Suprapubic skin (tissue), 3 donors: ENCODE measurements around the gene LYSMD4.

Source experiments
- POLR2A ChIP-seq, 2 donors: fragments of 450-650 bp; IDR thresholded peaks; one replicate each; pipeline ENCODE4 v1.6.1; 2017; ENCODE audit warnings: antibody characterized with exemption in 2 of 2, mild to moderate bottlenecking in 2 of 2, moderate library complexity in 2 of 2
- TF ChIP-seq, protein P1 (sequence below), 2 donors: fragments of 200-600 bp in 1 of 2; fragments of 450-650 bp in 1 of 2; sonication (generic) in 1 of 2; IDR thresholded peaks; one replicate each; pipeline ENCODE4 v1.5.1; 2016 to 2019; ENCODE audit warnings: antibody characterized with exemption in 2 of 2, mild to moderate bottlenecking in 1 of 2, moderate library complexity in 1 of 2

DNA sequence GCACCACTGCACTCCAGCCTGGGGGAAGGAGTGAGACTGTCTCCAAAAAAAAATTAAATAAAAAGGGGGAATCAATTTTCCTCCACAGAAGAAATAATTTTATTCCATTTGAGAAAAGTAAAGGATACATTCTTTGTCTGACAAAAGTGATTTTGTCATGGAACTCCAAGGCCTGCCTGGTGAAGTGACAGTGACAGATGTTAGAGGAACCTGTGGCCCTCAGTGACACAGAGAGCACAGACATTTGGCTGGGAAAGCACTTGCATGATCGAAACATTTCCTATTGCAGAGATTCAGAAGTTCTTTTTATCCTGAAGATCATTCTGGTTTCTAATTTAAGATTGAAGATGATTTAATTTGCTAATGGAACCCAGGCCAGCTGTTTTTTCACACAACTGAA, 5.9 kb downstream of the LYSMD4 start:
- TF ChIP-seq, protein P1, sequence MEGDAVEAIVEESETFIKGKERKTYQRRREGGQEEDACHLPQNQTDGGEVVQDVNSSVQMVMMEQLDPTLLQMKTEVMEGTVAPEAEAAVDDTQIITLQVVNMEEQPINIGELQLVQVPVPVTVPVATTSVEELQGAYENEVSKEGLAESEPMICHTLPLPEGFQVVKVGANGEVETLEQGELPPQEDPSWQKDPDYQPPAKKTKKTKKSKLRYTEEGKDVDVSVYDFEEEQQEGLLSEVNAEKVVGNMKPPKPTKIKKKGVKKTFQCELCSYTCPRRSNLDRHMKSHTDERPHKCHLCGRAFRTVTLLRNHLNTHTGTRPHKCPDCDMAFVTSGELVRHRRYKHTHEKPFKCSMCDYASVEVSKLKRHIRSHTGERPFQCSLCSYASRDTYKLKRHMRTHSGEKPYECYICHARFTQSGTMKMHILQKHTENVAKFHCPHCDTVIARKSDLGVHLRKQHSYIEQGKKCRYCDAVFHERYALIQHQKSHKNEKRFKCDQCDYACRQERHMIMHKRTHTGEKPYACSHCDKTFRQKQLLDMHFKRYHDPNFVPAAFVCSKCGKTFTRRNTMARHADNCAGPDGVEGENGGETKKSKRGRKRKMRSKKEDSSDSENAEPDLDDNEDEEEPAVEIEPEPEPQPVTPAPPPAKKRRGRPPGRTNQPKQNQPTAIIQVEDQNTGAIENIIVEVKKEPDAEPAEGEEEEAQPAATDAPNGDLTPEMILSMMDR (IDR thresholded peaks at IDR 0.05), result no peak
- TF ChIP-seq POLR2A (IDR thresholded peaks at IDR 0.05), result no peak
